Fibroblast of villous mesenchyme (primary cell): ENCODE measurements around the gene PODXL. TPM values are rescaled to one million over a fixed set of nuclear protein-coding genes. Genes with fewer than 3 reads are reported as not detected.

Experiments
- DNase-seq: peaks from one replicate; pipeline ENCODE4 v3.0.0-alpha.2; 2010; ENCODE audit warnings: low read depth
- H3K4me3 ChIP-seq: 2 replicates; pipeline ENCODE4 v1.5.1; 2011; ENCODE audit warnings: low read depth, mild to moderate bottlenecking, low read length
- total RNA-seq: library from RNA; depleted of rRNA; stranded (reverse); fragments of >200 nt; gene quantifications from 2 replicates; pipeline ENCODE4 v1.2.3, GENCODE V29; 2012
- TF ChIP-seq, protein P1 (sequence below): IDR thresholded peaks from 2 replicates; pipeline ENCODE4 v1.5.1; 2012; ENCODE audit warnings: low read depth, mild to moderate bottlenecking, low read length; ENCODE audit not compliant: insufficient read depth

Gene PODXL
- total RNA-seq, 1 donor = 17.3 TPM

DNA sequence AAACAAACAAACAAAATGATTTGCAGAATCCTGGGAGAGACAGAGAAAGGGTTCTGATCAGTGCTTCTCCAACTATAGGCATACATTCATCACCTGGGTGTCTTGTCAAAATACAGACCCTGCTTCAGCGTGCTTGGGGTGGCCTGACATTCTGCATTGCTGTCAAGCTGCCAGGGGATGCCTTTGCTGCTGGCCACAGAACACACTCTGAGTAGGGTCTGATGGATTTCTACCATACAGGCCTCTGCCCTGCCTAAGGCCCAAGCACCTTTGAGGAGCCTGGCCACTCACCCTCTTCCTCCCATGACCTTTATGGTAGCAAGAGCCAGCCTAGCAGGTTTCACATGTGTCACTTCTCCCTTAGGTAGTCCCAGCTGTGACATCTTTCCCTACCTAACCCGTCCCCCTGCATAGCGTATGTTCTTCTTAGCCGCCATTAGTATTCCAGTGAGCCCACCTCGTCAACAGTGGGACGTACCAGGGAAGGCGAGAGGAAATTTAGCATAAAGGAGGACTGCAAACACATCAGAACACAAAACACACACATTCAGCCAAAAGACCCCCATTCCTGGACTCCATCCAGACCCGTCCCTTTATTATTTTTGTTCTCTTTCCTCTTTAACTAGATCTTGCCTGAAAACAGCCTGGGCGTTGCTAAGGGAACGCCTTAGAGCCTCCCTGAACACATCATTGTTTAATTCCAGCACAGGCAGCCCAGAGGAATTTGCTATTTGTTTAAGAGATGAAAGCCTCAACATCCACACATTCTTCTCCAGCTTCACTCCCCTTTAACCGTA lies 43.9 kb upstream of the PODXL start:
- DNase-seq = no peak
- TF ChIP-seq, protein P1, sequence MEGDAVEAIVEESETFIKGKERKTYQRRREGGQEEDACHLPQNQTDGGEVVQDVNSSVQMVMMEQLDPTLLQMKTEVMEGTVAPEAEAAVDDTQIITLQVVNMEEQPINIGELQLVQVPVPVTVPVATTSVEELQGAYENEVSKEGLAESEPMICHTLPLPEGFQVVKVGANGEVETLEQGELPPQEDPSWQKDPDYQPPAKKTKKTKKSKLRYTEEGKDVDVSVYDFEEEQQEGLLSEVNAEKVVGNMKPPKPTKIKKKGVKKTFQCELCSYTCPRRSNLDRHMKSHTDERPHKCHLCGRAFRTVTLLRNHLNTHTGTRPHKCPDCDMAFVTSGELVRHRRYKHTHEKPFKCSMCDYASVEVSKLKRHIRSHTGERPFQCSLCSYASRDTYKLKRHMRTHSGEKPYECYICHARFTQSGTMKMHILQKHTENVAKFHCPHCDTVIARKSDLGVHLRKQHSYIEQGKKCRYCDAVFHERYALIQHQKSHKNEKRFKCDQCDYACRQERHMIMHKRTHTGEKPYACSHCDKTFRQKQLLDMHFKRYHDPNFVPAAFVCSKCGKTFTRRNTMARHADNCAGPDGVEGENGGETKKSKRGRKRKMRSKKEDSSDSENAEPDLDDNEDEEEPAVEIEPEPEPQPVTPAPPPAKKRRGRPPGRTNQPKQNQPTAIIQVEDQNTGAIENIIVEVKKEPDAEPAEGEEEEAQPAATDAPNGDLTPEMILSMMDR = no peak
- H3K4me3 ChIP-seq = no peak overlapping the region

DNA sequence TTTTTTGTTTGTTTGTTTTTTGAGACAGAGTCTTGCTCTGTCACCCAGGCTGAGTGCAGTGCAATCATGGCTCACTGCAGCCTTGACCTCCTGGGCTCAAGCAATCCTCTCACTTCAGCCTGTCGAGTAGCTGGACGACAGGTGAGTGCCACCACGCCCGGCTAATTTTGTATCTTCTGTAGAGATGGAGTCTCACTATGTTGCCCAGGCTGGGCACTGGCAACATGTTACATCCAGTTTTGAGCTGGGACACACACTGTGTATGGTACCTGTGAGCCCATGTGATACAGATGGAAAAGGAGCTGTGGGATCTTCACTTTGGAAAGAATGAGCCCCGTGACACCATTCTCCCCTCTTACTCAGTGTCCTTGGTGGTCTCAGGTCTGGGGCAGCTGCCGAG lies 40.4 kb upstream of the PODXL start:
- no peak for DNase-seq
- TF ChIP-seq, protein P1 = no peak
- H3K4me3 ChIP-seq = no peak overlapping the region

DNA sequence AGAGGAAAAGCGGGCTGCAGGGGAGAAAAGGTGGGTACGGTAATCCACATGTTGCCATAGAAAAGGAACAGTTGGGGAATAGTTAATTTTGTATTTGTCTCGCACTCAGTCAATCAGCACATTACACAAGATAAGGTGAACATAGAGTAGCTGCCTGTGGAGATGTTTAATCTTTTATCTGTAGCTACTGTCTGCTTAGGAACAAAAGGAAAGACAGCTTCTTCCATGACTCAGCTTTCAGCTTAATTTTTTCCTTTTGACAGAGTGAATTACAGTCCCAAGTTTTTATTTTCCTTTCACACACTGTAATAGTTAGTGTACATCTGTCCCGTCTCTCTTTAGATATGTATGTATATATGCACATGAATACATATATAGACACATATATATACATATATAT lies 39.3 kb upstream of the PODXL start:
- no peak for DNase-seq
- H3K4me3 ChIP-seq = no peak overlapping the region
- TF ChIP-seq, protein P1 = no peak

DNA sequence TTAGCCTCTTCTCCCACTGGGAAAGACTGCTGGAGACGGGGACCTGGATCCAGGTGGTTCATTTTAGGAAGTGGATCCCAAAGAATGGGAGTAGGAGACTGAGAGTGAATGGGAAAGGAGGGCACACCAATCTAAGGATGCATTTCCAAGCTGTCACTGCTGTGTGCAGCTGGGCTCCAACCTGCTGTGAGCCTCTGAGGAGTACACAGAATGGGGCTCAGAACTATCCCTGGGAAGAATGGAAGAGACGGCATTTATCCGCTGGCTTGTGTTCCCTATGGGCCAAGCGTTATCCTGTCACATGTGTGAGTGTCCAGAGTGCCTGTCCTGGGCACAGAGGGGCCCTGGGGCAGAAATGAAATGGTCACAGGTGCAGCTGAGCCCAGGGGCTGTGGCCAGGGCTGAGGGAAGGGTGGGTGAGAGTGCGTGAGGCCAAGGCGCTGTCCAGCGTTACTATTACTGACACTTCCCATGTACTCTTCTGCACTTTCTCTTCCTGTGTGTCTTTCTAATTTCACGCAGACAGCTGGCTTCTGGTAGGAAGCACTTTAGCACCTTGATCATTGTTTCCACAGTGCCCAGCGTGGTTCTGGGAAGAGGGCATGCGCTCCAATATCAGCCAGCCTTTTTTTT lies 35.4 kb upstream of the PODXL start:
- DNase-seq = no peak
- H3K4me3 ChIP-seq = no peak overlapping the region
- TF ChIP-seq, protein P1 = no peak

DNA sequence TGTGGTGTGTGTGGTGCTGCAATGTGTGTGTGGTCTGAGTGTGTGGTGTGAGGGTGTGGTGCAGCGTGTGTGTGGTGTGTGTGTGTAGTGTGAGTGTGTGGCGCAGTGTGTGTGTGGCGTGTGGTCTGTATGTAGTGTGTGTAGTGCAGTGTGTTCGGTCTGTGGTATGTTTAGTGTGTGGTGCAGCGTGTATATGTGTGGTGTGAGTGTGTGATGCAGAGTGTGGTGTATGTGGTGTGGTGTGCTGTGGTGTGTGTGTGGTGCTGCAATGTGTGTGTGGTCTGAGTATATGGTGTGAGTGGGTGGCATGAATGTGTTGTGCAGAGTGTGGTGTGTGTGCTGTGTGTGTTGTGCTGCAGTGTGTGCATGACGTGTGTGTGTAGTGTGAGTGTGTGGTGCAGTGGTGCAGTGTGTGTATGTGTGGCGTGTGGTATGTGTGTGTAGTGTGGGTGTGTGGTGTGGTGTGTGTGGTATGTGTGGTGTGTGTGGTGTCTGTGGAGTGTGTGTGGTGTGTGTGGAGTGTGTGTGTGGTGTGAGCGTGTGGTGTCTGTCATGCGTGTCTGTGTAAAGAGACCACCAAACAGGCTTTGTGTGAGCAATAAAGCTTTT lies 31.0 kb upstream of the PODXL start:
- no peak overlapping the region for H3K4me3 ChIP-seq
- no peak for DNase-seq
- TF ChIP-seq, protein P1 = no peak

DNA sequence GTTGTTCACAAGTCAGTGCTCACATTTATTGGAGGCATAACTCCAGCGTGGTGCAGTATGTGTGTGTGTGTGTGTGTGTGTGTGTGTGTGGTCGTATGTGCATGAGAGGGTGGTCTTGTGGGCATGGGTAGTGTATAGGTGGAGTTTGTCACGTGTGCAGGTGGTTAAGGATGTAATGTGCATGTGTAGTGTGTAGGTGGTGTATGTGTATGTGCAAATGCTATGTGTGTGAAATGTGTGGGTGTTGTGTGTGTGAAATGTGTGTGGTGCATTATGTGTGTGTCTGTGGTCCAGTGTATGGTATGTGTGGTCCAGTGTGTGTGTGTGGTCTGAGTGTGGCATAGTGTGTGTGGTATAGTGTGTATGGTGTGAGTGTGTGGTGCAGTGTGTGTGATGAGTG lies 30.3 kb upstream of the PODXL start:
- TF ChIP-seq, protein P1 = no peak
- H3K4me3 ChIP-seq = no peak overlapping the region
- DNase-seq = no peak
